Activated effector memory CD4-positive, alpha-beta T cell treated with anti-CD3 and anti-CD28 coated beads, Interleukin-2, amount 50 U/mL, for 16 hours (primary cell): Measurements from ENCODE around the gene SNX13.
"Not testable (repeated sequence)": the region's sequence is repeated elsewhere in the genome, so short reads cannot be mapped to it uniquely, and the experiment has no call there.

Experiments
- DNase-seq: peaks from one replicate; pipeline ENCODE4 v3.0.0-alpha.2; 2020

The SNX13 gene

DNA sequence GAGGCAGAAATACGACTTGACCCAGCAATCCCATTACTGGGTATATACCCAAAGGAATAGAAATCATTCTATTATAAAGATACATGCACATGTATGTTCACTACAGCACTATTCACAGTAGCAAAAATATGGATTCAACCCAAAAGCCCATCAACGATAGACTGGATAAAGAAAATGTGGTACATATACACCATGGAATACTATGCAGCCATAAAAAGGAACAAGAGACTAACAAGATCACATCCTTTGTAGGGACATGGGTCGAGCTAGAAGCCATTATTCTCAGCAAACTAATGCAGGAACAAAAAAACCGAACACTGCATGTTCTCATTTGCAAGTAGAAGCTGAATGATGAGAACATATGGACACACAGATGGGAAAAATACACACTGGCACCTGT is 31.0 kb downstream of the SNX13 start:
- not testable (repeated sequence) for DNase-seq

GRCh38 chr7:17907014-17907413 is 33.3 kb downstream of the SNX13 start:
- no peak for DNase-seq

GRCh38 chr7:17903337-17903736 is 37.0 kb downstream of the SNX13 start:
- no peak for DNase-seq

GRCh38 chr7:17902599-17902998 is 37.7 kb downstream of the SNX13 start:
- no peak for DNase-seq

GRCh38 chr7:17900464-17900863 is 39.8 kb downstream of the SNX13 start:
- DNase-seq = no peak

GRCh38 chr7:17898111-17898510 is 42.2 kb downstream of the SNX13 start:
- no peak for DNase-seq

GRCh38 chr7:17887286-17887685 is 53.0 kb downstream of the SNX13 start:
- DNase-seq = no peak

DNA sequence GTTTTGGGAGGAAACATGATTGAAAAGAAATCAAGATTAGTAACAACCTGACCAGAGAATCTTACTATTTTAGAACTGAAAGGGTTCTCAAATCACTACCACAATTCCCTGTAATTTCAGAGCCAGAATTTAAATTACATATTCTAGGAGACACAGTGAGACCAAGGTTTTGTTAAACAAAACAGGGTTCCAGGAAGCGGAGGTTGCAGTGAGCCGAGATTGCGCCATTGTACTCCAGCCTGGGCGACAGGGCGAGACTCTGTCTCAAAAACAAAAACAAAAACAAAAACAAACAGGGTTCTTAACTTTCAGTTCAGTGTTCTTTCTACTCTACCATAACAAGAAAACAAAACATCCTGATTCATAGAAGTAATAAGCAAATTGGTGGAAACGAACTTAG is 57.6 kb downstream of the SNX13 start:
- DNase-seq = no peak

DNA sequence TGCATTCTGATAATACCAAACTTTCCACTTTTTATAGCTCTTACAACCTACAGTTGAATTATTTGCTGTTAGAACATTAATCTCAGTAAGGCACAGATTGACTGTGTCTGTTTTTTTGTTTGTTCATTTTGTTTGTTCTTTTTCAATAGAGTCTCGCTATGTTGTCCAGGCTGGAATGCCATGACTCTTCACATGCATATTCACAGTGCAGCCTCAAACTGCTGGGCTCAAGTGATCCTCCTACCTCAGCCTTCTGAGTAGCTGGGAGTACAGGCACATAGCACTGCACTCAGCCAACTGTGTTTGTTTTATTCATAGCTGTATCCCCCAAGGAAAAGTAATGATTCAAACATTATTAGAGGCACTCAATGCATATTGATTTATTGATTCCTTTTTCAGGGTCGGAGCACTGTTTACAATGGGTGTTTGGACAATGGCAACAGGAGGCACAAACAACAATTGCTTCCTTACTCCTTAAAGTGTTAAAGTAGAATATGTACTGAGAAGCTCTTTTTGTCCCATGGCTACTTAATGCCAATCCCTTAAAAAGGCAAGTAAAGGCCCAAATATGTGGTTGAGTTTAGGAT is 61.1 kb downstream of the SNX13 start:
- DNase-seq = no peak

- DNase-seq = no peak
Measured at GRCh38 chr7:17878627-17879026, 61.7 kb downstream of the SNX13 start.

- no peak for DNase-seq
Measured at GRCh38 chr7:17871815-17872533, 68.3 kb downstream of the SNX13 start.

GRCh38 chr7:17870406-17870805 is 69.9 kb downstream of the SNX13 start:
- DNase-seq = no peak

GRCh38 chr7:17863809-17864143 is 76.5 kb downstream of the SNX13 start:
- no peak for DNase-seq

DNA sequence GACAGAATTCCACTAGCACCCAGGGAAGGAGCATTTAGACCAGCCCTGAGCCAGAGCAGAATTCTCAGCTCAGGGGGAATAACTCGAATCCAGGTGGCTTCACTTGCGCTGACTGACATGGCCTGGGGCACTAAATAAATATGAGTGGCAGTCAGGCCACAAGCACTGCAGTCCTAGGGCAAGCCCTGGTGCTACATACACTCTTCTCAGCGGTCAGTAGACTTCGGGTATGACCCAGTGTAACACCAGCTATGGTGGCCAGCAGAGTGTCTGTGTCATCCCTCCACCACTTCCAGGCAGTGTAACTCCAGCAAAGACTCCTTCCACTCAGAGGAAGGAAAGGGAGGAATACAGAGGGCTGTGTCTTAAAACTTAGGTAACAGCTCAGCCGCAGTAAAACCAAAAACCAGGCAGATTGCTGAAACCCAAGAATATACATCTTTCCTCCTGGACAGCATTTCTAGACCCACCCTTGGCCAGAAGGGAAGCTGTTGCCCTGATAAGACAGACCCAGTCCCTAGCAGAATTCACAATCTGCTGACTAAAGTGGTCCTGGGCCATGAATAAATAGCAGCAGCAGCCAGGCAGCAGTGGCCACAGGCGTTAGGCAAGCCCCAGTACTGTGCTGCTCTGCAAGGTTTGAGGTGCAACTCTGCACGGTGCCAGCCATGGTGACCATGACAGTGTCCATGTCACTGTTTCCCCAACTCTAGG is 77.0 kb downstream of the SNX13 start:
- DNase-seq = no peak

DNA sequence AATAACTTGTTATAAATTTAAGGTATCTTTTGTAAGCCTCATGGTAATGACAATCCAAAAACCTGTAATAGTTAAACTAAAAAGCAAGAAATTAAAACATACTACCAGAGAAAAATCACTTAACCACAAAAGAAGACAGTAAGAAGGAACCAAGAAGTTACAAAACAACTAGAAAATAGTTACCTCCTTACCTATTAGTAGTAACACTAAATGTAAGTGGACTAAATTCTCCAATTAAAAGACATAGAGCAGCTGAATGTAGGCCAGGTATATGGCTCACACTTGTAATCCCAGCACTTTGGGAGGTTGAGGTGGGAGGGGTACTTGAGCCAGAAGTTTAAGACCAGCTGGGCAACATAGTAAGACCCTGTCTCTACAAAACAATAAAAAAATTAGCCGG is 84.0 kb downstream of the SNX13 start:
- DNase-seq = no peak

GRCh38 chr7:17855202-17855601 is 85.1 kb downstream of the SNX13 start:
- no peak for DNase-seq

DNA sequence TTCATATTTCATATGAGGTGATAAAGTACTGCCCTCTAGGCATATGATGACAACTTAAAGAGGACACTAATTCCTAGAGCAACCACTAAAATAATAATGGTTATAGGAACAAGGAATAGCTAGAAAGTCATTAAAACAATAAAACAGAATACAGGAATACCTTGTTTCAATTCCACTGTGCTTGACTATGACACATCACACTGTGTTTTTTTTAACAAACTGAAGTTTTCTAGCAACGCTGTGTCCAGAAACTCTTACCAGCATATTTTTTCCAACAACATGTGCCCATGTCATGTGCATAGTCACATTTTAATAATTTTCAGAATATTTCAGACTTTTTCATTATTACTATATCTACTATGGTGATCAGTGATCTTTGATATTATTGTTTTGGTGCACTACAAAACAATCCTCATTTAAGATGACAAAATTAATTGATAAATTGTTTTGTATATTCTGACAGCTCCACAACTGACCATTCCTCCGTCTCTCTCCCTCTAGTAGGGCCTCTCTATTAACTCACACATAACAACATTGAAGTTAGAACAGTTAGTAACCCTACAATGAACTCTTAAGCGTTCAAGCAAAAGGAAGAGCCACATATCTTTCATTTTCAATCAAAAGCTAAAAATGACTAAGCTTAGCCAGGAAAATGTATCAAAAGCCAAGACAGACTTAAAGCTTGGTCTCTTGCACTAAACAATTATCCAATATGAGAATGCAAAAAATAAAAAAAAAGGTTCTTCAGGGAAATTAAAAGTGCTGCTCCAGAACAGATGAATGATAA is 85.8 kb downstream of the SNX13 start:
- no peak for DNase-seq

DNA sequence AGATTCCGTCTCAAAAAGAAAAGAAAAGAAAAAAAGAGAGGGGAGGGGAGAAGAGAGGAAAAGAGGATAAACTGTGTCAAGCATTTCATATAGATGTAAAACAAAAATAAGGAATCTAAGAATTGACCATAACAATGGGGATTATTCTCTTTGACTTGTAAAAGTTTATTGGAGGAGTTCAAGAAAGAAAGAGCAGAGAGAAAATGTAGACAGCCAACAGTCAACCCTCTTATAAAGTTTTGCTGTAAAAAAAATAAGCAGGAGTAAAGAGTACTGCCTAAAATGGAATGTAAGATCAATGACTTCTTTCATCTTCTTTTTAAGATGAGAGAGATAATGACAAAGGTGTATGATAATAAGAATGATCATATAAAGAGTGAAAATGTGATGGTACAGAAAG is 87.9 kb downstream of the SNX13 start:
- no peak for DNase-seq

DNA sequence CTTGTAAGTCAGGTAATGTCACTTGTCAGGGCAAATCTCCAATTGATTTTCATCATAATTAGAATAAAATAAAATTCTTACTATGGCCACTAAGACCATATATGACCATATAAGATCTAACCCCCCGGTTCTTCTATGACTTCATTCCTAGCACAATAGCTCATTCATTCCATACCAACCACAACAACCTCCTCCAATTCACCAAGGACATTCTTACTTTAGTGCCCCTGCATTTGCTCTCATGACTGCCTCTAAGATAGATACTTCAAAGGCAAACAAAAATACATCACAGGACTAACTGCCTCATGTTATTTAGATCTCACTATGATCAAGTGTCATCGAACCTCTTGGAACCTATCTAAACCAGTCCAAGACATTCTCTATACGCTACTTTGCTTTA is 90.8 kb downstream of the SNX13 start:
- DNase-seq = no peak

DNA sequence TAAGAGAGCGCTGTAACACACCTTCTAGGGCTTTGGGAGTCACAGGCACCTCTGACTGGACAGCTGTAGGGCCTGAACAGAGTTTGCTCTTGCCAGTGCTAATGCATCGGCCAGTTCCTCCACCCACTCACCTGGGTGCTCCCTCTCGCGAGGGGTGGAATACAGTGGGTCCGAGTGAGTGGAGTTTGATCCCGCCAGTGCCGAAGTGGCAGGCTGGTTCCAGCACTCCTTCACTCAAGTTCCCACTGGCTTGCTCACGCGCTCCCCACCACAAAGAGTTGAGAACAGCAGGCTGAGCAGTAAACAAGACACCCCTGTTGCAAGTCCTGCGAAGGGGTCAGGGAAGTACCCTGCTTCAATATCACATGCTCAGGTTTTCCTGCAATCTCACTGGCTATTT is 91.8 kb downstream of the SNX13 start:
- no peak for DNase-seq

DNA sequence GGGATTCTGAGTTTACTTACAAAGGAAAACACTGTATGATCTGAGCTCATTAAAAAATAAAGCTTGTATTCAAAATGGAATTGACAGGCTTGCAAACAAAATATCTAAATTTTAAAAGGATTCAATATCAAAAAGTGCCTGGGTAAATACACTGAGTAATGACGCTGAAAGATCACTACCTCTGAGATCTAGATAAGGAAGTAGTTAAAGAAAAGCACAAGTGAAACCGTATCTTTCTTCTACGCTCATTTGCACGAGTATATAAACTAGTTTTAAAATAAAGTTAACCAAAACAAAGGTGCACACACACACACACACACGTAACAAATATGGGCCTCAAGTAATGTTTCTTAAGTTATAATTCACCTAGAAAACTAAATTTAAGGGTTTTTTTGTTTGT is 93.4 kb downstream of the SNX13 start:
- no peak for DNase-seq

GRCh38 chr7:17845197-17845547 is 95.1 kb downstream of the SNX13 start:
- no peak for DNase-seq

GRCh38 chr7:17844514-17845196 is 95.6 kb downstream of the SNX13 start:
- no peak for DNase-seq
